GM04504 (cell line): ENCODE results near the gene DIPK1C.

Experiments
- DNase-seq: peaks from one replicate; pipeline ENCODE4 v3.0.0-alpha.2; 2012; ENCODE audit warnings: low read depth

Gene DIPK1C

GRCh38 chr18:74451148-74451547, 6.0 kb downstream of the DIPK1C start:
- no peak for DNase-seq

GRCh38 chr18:74450626-74451025, 6.5 kb downstream of the DIPK1C start:
- DNase-seq = no peak

- no peak for DNase-seq
These were observed 9.5 kb downstream of the DIPK1C start for GRCh38 chr18:74447404-74448152.

- DNase-seq = no peak
These were observed 10.3 kb downstream of the DIPK1C start for GRCh38 chr18:74446631-74447403.

- no peak for DNase-seq
These were observed 10.9 kb downstream of the DIPK1C start for GRCh38 chr18:74446178-74446577.

GRCh38 chr18:74445585-74445984, 11.5 kb downstream of the DIPK1C start:
- no peak for DNase-seq

- DNase-seq = no peak
These were observed 13.0 kb downstream of the DIPK1C start for GRCh38 chr18:74444104-74444503.

GRCh38 chr18:74440808-74441427, 16.2 kb downstream of the DIPK1C start:
- no peak for DNase-seq

GRCh38 chr18:74438091-74438490, 19.0 kb downstream of the DIPK1C start:
- no peak for DNase-seq

- no peak for DNase-seq
These were observed 20.8 kb downstream of the DIPK1C start for GRCh38 chr18:74436158-74436769.

- no peak for DNase-seq
These were observed 21.4 kb downstream of the DIPK1C start for GRCh38 chr18:74435740-74436139.

GRCh38 chr18:74434466-74434865, 22.6 kb downstream of the DIPK1C start:
- DNase-seq = no peak

- DNase-seq = no peak
These were observed 26.1 kb downstream of the DIPK1C start for GRCh38 chr18:74430806-74431571.

GRCh38 chr18:74430231-74430630, 26.9 kb downstream of the DIPK1C start:
- no peak for DNase-seq

GRCh38 chr18:74429096-74429495, 28.0 kb downstream of the DIPK1C start:
- DNase-seq = no peak

GRCh38 chr18:74427442-74428112, 29.5 kb downstream of the DIPK1C start:
- DNase-seq = no peak

- DNase-seq = no peak
These were observed 31.2 kb downstream of the DIPK1C start for GRCh38 chr18:74425876-74426275.

- no peak for DNase-seq
These were observed 31.9 kb downstream of the DIPK1C start for GRCh38 chr18:74425161-74425560.

GRCh38 chr18:74422541-74422940, 34.6 kb downstream of the DIPK1C start:
- no peak for DNase-seq

- no peak for DNase-seq
These were observed 36.2 kb downstream of the DIPK1C start for GRCh38 chr18:74420926-74421325.

GRCh38 chr18:74420481-74420880, 36.6 kb downstream of the DIPK1C start:
- DNase-seq = no peak
